ENCODE measurements around the gene PPP1R1C. TPM values are rescaled to one million over a fixed set of nuclear protein-coding genes. Genes with fewer than 3 reads are reported as not detected.

PPP1R1C gene
- total and polyA plus RNA-seq, 7 donors: 0.18 to 1.1 (median 0.31) TPM; not detected in 1

- no peaks in the 10 kb centered on the region for H3K36me3 ChIP-seq (ENCODE audit: insufficient read depth in 1 of 2, low read depth in 1 of 2)
- H3K4me3 ChIP-seq: no peak overlapping the region
- 56 to 66% (median 65%) methylated on average over 2 of the region's 2 CpGs for WGBS, 3 donors
- no peaks in the 10 kb centered on the region for H3K4me1 ChIP-seq
- DNase-seq (no peak), ATAC-seq (no peak)
- H3K27me3 ChIP-seq (ENCODE audit: insufficient read depth in 3 of 3, low read length in 2 of 3): no peaks in the 10 kb centered on the region
- intact Hi-C loops (cut with DNase I): no loop called here
- TF ChIP-seq, protein P1, sequence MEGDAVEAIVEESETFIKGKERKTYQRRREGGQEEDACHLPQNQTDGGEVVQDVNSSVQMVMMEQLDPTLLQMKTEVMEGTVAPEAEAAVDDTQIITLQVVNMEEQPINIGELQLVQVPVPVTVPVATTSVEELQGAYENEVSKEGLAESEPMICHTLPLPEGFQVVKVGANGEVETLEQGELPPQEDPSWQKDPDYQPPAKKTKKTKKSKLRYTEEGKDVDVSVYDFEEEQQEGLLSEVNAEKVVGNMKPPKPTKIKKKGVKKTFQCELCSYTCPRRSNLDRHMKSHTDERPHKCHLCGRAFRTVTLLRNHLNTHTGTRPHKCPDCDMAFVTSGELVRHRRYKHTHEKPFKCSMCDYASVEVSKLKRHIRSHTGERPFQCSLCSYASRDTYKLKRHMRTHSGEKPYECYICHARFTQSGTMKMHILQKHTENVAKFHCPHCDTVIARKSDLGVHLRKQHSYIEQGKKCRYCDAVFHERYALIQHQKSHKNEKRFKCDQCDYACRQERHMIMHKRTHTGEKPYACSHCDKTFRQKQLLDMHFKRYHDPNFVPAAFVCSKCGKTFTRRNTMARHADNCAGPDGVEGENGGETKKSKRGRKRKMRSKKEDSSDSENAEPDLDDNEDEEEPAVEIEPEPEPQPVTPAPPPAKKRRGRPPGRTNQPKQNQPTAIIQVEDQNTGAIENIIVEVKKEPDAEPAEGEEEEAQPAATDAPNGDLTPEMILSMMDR (IDR thresholded peaks at IDR 0.05): no peak
- H3K9me3 ChIP-seq: no peaks in the 10 kb centered on the region
- H3K27ac ChIP-seq: no peak overlapping the region
These were observed 112.0 kb downstream of the PPP1R1C start for GRCh38 chr2:182097571-182098164.

GRCh38 chr2:182098648-182099047 lies 113.0 kb downstream of the PPP1R1C start:
- 78 to 83% (median 80%) methylated on average over 1 of the region's 1 CpG for WGBS, 3 donors
- Histone ChIP-seq H3K9me3 (no peaks in the 10 kb centered on the region), H3K27me3 (ENCODE audit: insufficient read depth in 3 of 3, low read length in 2 of 3) (no peaks in the 10 kb centered on the region), H3K4me1 (no peaks in the 10 kb centered on the region), H3K4me3 (no peak overlapping the region), H3K36me3 (ENCODE audit: insufficient read depth in 1 of 2, low read depth in 1 of 2) (no peaks in the 10 kb centered on the region), H3K27ac (no peak overlapping the region)
- intact Hi-C loops (cut with DNase I): no loop called here
- ATAC-seq (no peak), DNase-seq (no peak)
- TF ChIP-seq, protein P1 (IDR thresholded peaks at IDR 0.05): no peak

GRCh38 chr2:182101263-182101662 lies 115.6 kb downstream of the PPP1R1C start:
- TF ChIP-seq, protein P1 (IDR thresholded peaks at IDR 0.05): no peak
- no peak for DNase-seq

DNA sequence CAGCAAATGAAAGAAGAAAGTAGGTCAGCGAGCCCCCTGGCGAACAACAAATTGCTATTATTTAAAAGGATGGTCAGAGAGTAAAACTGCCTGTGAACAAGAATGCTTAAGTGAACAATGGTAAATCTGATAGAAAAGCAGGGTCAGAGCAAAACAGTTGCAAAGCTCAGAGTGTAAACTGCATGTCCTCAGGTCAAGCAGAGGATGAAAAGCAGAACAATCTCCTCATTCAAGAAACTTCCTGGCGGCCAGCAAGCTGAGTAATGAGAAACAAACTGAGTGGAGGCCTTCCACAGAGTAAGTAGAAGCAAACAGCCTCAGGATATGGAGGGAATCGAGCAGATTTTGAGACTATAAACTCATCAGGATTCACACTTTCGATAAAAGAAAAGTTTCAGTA lies 117.9 kb downstream of the PPP1R1C start:
- H3K4me1 ChIP-seq: no peaks in the 10 kb centered on the region
- no peaks in the 10 kb centered on the region for H3K36me3 ChIP-seq (ENCODE audit: insufficient read depth in 1 of 2, low read depth in 1 of 2)
- WGBS, 3 donors: 78 to 82% (median 79%) methylated on average over 5 of the region's 5 CpGs
- TF ChIP-seq, protein P1 (IDR thresholded peaks at IDR 0.05): no peak
- no peak overlapping the region for H3K27ac ChIP-seq
- H3K9me3 ChIP-seq: no peaks in the 10 kb centered on the region
- H3K4me3 ChIP-seq: no peak overlapping the region
- ATAC-seq (no peak), DNase-seq (no peak)
- intact Hi-C loops (cut with DNase I): no loop called here
- H3K27me3 ChIP-seq (ENCODE audit: insufficient read depth in 3 of 3, low read length in 2 of 3): no peaks in the 10 kb centered on the region

More at GRCh38 chr2:182101263-182101662, 115.6 kb downstream of the PPP1R1C start:
- Histone ChIP-seq H3K9me3 (no peaks in the 10 kb centered on the region), H3K36me3 (ENCODE audit: insufficient read depth in 1 of 2, low read depth in 1 of 2) (no peaks in the 10 kb centered on the region), H3K4me1 (no peaks in the 10 kb centered on the region), H3K27ac (no peak overlapping the region), H3K27me3 (ENCODE audit: insufficient read depth in 3 of 3, low read length in 2 of 3) (no peaks in the 10 kb centered on the region), H3K4me3 (no peak overlapping the region)
- ATAC-seq: no peak
- intact Hi-C loops (cut with DNase I): no loop called here

DNA sequence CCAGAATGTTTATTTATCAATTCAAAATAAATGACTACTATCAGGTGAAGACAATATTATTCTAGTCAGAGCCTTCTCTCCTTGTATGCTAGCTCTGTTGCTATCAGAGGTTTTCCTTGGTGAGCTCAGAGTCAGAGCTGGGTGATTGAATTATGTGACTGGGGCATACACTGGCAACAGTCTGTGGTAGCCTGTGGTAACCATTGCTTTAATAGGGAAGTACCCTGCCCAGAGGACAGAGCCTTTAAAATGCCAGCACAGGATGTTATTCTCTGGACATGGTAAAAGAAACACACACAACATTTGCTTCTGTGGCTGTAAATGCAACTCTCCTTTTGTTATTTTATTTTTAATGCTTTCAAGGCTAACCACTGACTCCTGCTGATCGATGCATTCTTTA lies 124.7 kb downstream of the PPP1R1C start:
- ATAC-seq: no peak
- WGBS, 3 donors: 76 to 83% (median 80%) methylated on average over 1 of the region's 1 CpG
- Histone ChIP-seq H3K4me3 (no peak overlapping the region), H3K27me3 (ENCODE audit: insufficient read depth in 3 of 3, low read length in 2 of 3) (no peaks in the 10 kb centered on the region), H3K9me3 (no peaks in the 10 kb centered on the region), H3K4me1 (no peaks in the 10 kb centered on the region), H3K36me3 (ENCODE audit: insufficient read depth in 1 of 2, low read depth in 1 of 2) (no peaks in the 10 kb centered on the region), H3K27ac (no peak overlapping the region)
- TF ChIP-seq, protein P1 (IDR thresholded peaks at IDR 0.05): no peak
- no peak for DNase-seq
- intact Hi-C loops (cut with DNase I): no loop called here
